GM18909 (cell line): ENCODE measurements around the gene UBR4.

ENCODE experiments used
- ATAC-seq: cut with Tn5 transposase; IDR thresholded peaks from one replicate; pipeline ENCODE4 v1.9.1; 2021; ENCODE audit warnings: mild to moderate bottlenecking; ENCODE audit not compliant: unreplicated experiment, poor library complexity

The UBR4 gene

DNA sequence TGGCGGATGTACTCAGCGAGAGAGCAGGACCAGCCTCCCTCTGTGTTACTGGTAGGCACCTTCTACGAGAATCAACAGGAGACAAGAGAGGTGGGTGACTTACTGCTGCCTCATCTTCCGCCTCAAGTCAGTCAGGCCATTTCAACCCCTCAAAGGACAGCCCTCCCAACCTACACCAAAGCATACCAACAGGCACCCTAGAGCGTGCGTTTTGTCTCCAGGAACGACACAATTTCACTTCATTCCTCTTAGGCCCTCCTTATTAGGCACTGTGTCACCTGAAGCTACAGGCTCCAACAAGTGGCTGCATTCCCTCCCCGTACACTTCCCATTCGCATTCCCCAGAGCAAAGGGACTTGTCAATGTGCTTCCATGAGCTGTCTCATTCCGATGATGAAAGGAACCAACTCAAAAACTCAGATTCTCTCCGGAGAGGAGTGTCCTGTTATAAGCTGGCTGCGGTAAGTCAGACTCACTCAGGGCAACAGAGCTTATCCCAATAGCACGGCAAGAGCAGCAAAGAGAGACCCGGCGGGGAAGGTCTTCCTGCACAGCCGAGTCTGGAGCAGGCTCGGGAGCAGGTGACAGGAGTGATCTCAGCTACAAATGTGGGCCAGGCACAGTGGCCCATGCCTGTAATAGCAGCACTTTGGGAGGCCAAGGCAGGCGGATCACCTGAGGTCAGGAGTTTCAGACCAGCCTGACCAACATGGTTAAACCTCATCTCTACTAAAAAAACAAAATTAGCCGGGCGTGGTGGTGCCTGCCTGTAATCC lies 133.0 kb downstream of the UBR4 start:
- no peak for ATAC-seq

DNA sequence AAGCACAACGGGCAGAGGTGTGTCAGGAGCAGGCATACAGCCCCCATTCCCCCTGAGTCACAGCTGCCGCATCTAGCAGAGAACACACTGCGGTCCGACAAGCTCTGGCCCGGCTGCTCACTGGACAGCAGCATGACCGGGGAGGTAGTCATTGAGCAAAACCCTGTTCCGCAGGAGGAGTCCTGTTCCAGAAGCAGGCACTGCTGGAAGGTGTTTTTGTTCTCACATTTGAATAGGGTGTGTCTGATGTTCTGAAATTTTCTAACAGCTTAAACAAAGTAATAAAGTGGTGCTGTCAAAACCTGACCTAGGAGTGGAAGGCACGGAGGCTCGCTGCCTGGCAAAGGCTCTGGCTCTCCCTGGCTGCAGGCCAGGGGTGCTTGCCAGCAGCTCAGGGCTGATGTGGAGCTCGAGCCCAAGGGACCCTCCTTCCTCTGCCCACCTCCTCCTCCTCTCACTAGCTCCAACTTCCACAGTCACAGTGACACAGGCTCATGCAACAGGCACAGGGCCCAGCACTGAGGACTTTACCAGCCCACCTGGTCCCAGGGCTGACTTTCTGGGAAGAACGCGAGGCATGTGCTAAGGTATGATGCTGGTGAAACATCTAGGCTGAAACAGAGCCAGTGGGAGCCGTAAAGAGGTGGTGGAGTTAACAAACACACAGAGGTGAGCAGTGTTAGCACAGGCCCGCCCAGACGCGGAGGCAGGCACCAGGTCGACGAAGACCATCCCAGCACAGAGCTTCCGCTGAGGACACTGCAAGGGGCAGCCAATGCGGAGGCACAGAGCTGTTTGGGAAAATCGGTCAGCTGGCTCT lies 135.0 kb downstream of the UBR4 start:
- no peak for ATAC-seq

DNA sequence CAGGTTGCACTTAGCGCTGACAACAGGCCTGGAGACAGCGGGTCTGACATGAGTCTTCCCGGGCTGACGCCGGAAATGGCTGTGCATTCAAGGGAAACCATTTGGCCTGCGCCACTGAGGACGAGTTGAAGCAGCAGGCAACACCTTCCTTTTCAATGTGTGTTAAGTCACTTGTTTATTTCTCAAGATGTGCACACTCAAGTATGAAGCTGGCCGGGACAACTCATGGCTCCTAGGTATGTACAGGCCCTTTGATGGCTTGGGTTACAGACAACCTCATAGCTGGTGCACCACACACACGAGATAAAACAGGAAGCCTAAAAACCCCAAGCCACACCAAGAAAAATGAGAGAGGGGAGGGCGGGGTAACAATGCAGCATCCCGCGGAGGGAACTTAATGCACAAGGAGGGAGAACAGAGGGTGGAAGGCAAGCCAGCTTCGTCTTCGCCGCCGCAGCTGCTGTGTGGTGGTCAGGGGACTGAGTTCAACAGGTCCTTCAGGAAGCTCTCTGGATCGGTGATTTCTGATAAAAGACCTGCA lies 135.6 kb downstream of the UBR4 start:
- no peak for ATAC-seq

DNA sequence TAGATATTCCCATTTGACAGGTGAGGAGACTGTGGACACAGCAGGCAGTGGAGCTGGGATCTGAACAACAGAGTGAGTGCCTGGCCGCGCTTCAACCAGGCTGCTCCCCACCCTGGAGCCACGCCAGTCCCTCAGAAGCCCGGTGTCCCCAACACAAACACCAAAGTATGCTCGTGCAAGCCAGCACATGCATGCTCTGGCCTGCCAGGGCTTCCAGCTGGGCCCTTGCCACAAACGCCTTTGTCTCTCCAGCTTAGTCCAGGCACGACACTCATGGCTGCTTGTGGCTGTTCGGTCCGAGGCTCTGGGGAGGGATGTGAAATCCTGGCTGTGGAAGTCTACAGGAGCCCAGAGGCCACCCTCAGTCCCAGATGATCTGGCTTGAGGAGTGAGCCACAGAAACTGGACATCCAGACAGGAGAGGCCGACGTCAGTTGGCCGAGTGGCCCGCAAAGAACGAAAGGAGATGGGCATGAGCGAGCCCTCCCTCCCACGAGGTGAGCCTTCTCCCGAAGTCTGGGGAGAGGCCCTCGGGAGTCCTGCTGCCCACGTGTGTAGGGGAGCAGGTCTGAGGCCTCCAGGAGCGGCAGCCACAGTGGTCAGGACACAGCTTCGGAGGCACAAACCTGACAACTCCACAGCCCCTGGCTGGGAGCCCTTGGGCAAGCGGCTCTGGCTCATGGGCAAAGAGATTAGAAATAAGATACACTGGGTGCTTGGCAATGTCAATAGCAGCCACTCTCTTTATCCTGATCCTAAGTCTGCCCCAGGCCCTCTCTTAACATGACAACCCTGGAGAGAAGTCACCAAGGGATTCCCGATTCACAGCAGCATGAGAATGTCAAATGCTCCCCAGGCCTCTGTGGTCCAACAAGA lies 136.5 kb downstream of the UBR4 start:
- ATAC-seq, result no peak

DNA sequence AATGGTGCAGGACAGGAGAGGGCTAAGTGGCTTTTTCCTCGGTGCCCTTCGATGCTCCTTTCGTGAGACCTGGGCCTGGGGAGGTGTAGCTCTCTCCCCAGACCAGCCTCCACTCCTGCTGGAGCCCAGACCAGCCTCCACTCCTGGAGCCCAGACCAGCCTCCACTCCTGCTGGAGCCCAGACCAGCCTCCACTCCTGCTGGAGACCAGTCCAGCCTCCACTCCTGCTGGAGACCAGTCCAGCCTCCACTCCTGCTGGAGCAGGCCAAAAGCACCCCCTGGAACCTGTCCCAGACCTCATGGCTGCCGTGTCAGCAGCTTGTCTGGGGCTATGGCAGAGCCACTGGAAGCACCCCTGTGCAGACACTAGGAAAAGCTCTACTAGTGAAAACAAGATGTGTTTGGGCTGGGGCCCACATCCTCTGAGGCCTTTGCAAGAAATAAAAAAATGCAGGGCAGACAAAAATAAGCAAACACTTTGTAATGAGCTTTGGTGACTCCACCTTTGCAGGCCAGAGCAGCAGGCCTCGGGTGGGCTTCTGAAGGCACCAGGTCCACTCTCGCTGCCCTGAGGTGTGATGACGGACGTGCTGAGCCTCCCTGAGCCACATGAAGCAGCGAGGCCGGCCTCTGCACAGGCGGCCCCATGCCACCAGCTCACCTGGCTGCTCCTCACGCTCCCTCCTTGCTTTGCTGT lies 137.6 kb downstream of the UBR4 start:
- ATAC-seq, result no peak

DNA sequence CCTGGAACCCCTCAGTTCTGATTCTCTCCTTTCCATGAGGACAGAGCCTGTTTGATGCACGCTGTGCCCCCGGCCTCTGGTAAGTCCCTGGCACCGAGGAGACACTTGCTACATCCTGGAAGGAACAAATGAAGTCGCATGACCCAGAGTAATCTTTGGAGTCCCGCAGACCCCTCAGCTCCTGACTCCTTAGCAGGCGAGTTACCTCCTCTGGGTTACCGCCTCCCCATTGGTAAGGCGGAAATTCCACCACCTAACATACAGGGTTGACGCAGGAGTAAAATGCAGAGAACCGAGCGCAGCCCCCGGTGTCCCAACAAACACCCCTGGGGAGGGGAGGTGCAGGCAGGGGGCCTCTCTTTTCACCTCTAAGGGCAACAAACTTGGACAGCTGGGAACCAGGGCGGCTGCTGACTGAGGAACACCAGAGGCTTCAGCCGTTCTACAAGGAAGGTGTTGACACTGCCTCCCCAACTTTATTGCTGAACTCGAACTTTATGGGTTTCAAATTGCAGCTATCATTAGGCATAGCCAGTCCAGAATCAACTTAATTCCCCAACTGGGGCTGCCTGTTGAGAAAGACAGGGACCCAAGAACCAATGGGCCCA lies 138.3 kb downstream of the UBR4 start:
- ATAC-seq, result no peak

DNA sequence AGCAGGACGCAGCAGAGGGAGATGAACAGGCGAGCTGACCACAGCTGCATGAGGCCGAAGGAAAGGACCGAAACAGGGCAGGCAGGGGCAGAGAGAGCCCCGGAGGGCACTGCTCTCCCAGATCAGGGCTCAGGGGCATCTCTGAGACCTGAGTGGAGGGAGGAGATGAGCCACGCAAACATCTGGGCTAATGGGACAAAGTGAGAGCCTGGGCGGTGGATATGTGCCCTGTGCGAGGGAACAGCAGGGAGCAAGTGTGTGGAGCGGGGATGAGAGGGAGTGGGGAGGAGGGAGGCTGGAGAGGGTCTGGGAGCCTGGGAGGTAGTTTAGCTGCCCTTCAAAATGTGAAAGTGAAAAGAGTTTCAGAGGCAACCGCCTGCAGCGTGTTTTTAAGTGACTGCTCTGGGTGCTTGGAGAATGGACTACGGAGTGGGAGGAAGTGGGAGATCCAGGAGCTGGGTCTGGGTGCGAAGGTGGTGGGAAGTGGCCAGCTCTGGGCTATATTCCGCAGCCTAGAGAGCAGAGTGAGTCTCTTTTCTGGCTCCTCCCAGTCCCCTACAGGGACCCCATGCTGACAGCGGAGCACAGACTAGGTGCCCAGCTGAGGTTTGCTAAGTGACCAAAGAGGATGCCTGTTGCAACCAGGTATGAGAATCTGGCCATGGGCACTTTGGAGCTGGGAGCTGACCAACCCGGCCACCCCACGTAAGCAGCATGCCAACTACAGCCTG lies 139.0 kb downstream of the UBR4 start:
- no peak for ATAC-seq

DNA sequence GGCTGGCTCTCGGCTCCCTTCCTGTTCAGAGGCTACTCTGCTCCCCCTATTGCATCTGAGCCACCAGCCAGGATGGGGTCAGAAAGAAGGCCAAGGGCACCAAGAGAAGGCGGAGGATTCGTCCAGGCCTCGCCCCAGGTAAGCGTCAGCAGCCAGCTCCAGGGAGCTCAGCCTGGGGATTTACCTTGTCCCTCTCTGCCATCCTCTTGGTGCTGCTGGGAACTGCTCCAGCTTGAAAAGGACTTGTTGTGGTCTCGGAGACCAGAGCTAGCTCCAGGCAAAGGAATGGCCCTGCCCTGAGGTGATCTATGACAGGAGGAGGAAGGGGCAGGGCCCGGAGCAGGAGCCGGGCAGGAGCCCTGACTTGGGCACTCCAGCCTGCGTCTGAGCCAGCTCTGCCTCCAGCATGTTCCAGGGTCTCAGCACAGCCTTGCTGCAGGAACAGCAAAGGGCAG lies 139.8 kb downstream of the UBR4 start:
- no peak for ATAC-seq

DNA sequence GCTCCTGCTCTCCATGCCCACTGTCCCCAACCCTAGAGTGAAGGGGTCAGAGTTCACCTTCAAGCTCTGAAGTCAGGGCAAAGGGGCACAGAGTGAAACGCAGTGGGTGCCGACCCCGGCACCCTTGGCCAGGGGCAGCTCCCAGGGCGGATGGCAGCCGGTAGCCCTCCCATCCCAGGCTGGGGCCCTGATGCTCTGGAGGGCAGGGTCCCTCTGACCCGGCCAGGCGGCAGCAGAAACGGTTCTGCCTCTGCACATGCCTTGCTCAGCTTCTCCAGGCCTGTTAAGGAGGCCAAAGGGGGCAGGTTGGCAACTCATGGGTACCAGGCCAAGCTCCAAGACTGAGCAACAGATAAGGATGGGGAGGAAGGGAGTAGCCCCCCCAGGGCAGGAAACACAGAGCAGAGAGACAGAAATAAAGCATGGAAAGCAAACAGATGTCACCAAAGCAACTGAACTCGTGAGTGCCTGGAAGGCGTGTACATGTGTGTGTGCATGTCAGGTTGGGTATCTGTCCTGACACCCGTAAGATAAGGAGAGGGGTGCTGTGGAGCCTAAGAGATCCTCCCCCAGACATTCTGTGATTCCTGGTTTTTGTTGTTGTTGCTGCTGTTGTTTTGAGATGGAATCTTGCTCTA lies 141.3 kb downstream of the UBR4 start:
- no peak for ATAC-seq

DNA sequence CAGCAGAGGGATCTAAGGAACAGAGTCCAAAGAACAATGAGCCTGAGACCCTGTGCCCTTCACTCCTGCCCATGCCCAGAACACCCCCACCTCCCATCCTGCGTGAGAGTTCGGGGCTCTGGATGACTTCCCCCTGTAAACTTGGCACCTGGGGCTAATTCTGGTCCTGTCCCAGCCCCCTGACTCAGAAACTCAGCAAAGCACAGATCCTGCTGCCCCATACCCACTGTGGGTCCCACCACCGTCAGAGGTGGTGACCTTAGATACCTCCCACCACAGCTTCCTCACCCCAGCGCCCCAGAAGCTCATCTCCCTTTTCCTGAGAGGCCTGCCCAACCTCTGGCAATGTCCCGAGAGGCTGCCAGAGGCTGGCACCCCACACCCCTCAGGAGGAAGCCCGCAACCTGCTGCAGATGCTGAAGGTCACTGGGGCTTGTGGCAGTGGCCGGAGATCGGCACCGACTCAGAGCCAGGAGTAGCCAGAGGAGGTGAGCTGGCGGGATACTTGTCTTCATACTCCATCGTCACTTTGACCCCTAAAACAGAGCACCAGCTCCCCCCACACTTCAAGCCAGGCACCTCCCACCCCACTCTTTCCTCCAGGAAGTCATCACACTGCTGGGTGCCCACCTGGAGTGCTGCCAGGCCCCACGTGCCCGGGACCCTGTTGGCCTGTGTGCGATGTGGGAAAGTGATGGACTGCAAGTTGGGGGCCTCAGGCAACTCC lies 142.0 kb downstream of the UBR4 start:
- no peak for ATAC-seq

DNA sequence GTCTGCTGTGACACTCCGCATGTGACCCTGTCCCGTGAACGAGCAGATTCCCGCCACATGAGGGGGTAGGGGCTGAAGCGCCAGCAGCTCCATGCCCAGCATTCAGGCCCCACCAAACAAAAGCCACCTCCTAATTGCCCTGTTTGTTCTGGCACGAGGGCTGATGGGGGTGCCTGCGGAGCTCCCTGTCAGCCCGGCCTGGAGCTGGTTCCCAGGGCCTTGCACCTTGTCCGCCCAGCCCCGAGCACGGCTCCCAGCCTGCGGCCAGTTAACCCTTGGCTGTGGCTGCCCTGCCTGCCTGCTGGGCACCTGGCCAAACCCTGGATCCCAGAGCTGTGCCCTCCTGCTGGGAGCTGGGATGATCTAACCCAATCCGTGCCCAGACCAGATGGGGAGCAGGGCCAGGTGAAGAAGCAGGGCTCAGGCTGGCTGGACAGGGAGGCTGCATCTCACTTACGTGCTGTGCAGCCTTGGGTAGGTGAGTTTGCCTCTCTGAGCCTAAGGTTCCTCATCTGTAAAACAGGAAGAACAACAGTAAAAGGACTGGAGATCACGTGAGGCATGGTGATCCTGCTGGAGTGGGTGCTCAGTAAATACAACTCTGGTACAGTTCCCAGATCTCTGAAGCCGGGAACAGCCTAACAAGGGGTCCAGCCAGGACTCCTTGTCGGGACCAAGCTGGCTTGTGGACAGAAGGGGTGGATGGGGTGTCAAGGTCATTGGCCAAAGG lies 142.7 kb downstream of the UBR4 start:
- ATAC-seq, result no peak

DNA sequence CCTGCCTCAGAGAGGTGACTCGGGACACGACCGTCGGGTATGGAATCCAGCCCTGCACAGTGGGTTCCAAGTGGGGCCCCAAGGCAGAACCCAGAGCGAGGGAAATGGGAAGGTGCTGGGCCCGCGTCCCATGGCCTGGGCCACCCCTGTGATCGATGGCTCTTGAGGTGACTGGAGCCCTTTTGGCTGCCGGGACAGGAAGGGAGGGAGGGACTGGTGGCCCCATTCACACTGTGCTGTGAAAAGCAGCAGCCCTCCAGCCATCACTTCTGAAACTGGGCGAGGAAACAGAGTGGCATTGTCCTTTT lies 143.2 kb downstream of the UBR4 start:
- ATAC-seq, result no peak

DNA sequence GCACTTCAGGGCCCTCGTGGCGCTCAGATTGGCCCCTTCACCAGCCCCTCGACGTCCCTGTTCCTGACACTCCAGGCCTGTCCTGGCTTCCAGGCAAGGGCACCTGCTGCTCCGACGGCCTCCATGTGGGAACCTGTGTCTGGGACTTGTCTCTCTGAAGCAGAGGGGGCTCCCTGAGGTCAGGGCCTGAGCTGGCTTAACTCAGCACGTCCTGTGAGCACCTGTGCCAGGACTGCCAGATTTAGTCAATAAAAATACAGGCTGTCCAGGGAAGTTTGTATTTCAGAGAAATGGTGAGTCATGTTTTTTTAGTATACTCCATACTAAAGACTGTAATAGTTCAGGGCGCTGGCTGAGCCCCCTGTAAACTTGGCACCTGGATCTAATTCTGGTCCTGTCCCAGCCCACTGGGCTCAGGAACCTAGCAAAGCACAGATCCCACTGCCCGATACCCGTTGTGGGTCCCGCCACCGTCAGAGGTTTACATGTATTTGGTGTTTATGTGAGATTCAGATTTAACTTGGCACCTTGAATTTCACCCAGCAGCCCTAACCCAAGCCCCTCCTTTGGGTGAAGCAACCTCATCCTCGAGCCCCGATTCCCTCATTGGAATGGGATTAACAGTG lies 143.7 kb downstream of the UBR4 start:
- ATAC-seq, result no peak

DNA sequence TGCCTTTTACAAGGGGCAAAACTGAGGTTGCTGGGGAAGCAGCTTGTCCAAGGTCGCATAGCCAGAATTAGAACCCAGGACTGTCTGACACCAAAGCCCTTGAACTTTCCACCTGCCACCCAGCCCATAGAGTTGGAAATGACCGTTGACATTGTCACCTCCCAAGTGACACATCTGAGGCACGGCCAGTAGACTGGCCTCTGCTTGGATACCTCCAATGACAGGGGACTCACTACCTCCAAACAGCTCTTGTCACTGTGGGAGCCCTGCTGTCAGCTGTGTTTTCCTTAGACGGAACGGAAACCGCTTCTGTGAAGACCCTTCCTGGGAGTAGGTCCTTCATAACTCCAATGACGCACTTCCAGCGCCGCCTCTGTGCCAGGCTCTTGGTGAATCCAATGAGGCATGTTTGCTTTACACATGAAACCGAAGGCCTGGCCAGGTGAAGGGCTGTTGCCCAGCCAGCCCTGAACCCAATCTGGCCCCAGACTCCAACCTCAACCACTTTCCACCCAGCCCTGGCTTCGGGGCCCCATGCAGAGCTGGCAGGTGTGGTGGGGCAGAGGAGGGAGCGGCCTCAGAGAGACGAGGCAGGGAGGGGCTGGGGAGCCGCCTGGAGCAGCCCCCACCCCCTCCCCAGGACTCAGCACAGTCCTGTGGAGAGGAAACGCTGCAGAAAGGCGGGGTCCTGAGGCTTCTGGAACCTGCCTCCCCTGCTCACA lies 144.4 kb downstream of the UBR4 start:
- no peak for ATAC-seq

DNA sequence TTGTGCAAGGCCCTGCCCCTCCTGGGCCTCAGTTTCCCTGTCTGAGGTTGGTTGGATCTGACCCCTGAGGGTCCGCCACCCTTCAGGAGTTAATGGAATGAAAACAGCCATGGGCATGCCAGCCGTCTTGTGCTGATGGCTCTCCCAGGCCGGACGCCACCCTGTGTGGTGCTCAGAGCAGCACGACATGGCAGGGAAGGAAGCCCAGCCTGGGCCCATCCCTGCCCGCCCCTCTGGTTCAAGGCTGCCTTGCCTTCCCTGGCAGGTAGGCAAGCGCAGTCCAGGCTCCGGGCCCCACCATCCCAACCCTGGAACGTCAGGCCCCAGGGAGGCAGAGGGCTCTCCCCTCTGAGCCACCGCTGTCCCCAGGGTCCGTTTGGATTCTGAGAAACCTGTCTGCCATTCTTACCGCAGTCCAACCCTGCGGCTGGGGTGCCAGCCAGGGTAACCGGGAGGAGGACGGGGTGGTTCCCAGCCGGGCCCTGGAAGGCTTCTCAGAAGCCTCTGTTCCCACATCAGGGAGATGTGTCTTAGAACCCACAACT lies 145.1 kb downstream of the UBR4 start:
- no peak for ATAC-seq

DNA sequence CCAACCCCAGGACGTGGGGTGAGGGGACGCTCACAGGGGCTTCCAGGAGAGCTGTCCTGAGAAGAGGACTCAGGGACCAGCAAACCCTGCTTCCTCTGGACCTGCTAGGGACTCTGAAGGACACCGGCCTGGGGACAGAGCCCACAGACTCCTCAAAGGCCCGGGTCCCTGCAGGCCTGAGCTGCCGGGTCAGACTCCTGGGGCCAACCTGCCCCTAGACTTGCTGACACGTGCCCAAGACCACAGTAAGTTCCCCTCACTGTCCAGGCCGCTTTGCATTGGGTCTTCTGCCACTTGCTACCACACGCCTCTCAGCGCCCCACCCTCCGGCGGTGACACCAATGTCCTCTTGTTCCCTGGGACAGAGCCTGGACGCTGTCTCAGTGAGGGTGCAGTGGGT lies 146.9 kb downstream of the UBR4 start:
- no peak for ATAC-seq
